K562 (cell line): Measurements from ENCODE around the gene GZMB. TPM values are rescaled to one million over a fixed set of nuclear protein-coding genes. Genes with fewer than 3 reads are reported as not detected.

Source experiments
- ATAC-seq: fragments of 200-7000 bp; cut with Tn5 transposase; 3 replicates; pipeline ENCODE4 v1.9.1; 2020; ENCODE audit warnings: moderate library complexity
- BruUV-seq: library from RNA; stranded (reverse); fragments of 400-500 nt; replicated peaks from 2 replicates; lab custom pipeline; 2021; lab: Mats Ljungman, UMichigan
- CTCF ChIA-PET: fragments of 300-600 bp; formaldehyde crosslinking; extraction: SDS; loops from one replicate; lab custom pipeline; 2021; ENCODE audit warnings: low intra/inter-chr PET ratio; lab: Yijun Ruan, JAX
- POLR2A ChIA-PET: fragments of 300-600, 350-650 bp; sonication (Branson Sonifier 250); formaldehyde crosslinking; extraction: SDS; loops from one replicate; lab custom pipeline; 2021; ENCODE audit warnings: antibody characterized with exemption, inconsistent platforms; lab: Yijun Ruan, JAX
- DNase-seq, 4 experiments: peaks; one replicate each; pipeline versions ENCODE4 v3.0.0 to v3.0.0-alpha.2; 2011 to 2018; ENCODE audit warnings: low spot score in 3 of 4, mixed read lengths in 3 of 4; ENCODE audit errors: extremely low read depth in 1 of 4
- FAIRE-seq: peaks from 2 replicates; lab custom pipeline; 2011; peaks lifted over from hg19 to GRCh38; lab: Jason Lieb, UNC
- H2AFZ ChIP-seq: 2 replicates; pipeline ENCODE4 v1.6.0; 2011; ENCODE audit warnings: low read depth, low read length, control low read depth, inconsistent platforms
- H3K27ac ChIP-seq: fragments of 200-600 bp; 3 replicates; pipeline ENCODE4 v1.8.0; 2011; ENCODE audit warnings: low read depth, mild to moderate bottlenecking, control low read depth, inconsistent platforms, low read length, moderate library complexity, mixed read lengths; ENCODE audit errors: extremely low read depth
- H3K27me3 ChIP-seq, 2 experiments: fragments of 300-600 bp in 1 of 2; 2 replicates in 1 of 2; 3 replicates in 1 of 2; pipeline versions ENCODE4 v1.6.0 to v1.8.0; 2011; ENCODE audit warnings: inconsistent platforms in 2 of 2, low read length in 2 of 2, mild to moderate bottlenecking in 1 of 2, mixed read lengths in 1 of 2, moderate library complexity in 1 of 2; ENCODE audit not compliant: control insufficient read depth in 2 of 2, insufficient read depth in 2 of 2
- H3K36me3 ChIP-seq: fragments of 300-600 bp; 3 replicates; pipeline ENCODE4 v1.8.0; 2011; ENCODE audit warnings: mild to moderate bottlenecking, low read length, inconsistent platforms; ENCODE audit not compliant: control insufficient read depth, insufficient read depth
- H3K4me1 ChIP-seq, 2 experiments: fragments of 200-600 bp in 1 of 2; replicated peaks in 1 of 2; 2 replicates in 1 of 2; 3 replicates in 1 of 2; pipeline versions ENCODE4 v1.5.1 to v1.8.0; 2011; ENCODE audit warnings: inconsistent platforms in 2 of 2, low read length in 2 of 2, mild to moderate bottlenecking in 1 of 2, mixed read lengths in 1 of 2, moderate library complexity in 1 of 2; ENCODE audit not compliant: control insufficient read depth in 2 of 2, insufficient read depth in 2 of 2
- H3K4me2 ChIP-seq: 2 replicates; pipeline ENCODE4 v1.6.1; 2011; ENCODE audit warnings: low read length, control low read depth, inconsistent platforms, mixed read lengths; ENCODE audit not compliant: insufficient read depth
- H3K4me3 ChIP-seq: fragments of 200-600 bp; sonication (generic), shearing (Covaris generic); 2 replicates; pipeline ENCODE4 v1.5.1; 2016; ENCODE audit warnings: control low read depth, inconsistent platforms
- H3K79me2 ChIP-seq: fragments of 200-600 bp; 3 replicates; pipeline ENCODE4 v1.8.0; 2011; ENCODE audit warnings: low read length, inconsistent platforms; ENCODE audit not compliant: control insufficient read depth, insufficient read depth
- H3K9ac ChIP-seq, 2 experiments: 2 replicates each; pipeline versions ENCODE4 v1.6.0 to v1.6.1; 2011; ENCODE audit warnings: low read depth in 2 of 2, low read length in 2 of 2, control low read depth in 1 of 2, inconsistent platforms in 1 of 2, mild to moderate bottlenecking in 1 of 2, mixed read lengths in 1 of 2; ENCODE audit not compliant: insufficient read depth in 1 of 2
- H3K9me1 ChIP-seq: one replicate; pipeline ENCODE4 v1.6.0; 2011; ENCODE audit warnings: inconsistent platforms, mild to moderate bottlenecking, low read length, moderate library complexity; ENCODE audit not compliant: control insufficient read depth, insufficient read depth
- H3K9me3 ChIP-seq: replicated peaks from 2 replicates; pipeline ENCODE4 v1.5.1; 2011; ENCODE audit warnings: low read depth, low read length, inconsistent platforms; ENCODE audit not compliant: control insufficient read depth, insufficient read depth
- H4K20me1 ChIP-seq: replicated peaks from 2 replicates; pipeline ENCODE4 v1.6.1; 2011; ENCODE audit warnings: low read length, inconsistent platforms, mixed read lengths; ENCODE audit not compliant: control insufficient read depth, insufficient read depth
- BCLAF1 ChIP-seq, 2 experiments: fragments of 450-650 bp in 1 of 2; IDR thresholded peaks; 2 replicates each; pipeline ENCODE4 v1.6.1; 2011 to 2017; ENCODE audit warnings: low read depth in 2 of 2, antibody characterized with exemption in 1 of 2, borderline replicate concordance in 1 of 2, low read length in 1 of 2, mild to moderate bottlenecking in 1 of 2, mixed read lengths in 1 of 2; ENCODE audit not compliant: control insufficient read depth in 1 of 2
- BHLHE40 ChIP-seq: IDR thresholded peaks from 2 replicates; pipeline ENCODE4 v1.6.1; 2011; ENCODE audit warnings: low read length, improper control_type of control experiment
- CBX3 ChIP-seq, 2 experiments: IDR thresholded peaks; 1 replicate in 1 of 2; 2 replicates in 1 of 2; pipeline ENCODE4 v1.6.1; 2012; ENCODE audit warnings: inconsistent platforms in 2 of 2, low read length in 2 of 2, borderline replicate concordance in 1 of 2, control low read depth in 1 of 2
- CTCF ChIP-seq, 3 experiments: IDR thresholded peaks in 2 of 3; conservative IDR thresholded peaks in 1 of 3; 2 replicates each; pipeline ENCODE4 v1.5.1; 2011 to 2012; ENCODE audit warnings: low read length in 3 of 3, mild to moderate bottlenecking in 3 of 3, control low read depth in 2 of 3, improper control_type of control experiment in 1 of 3, inconsistent platforms in 1 of 3, low read depth in 1 of 3, mixed read lengths in 1 of 3, moderate library complexity in 1 of 3; ENCODE audit not compliant: insufficient read depth in 2 of 3
- FIP1L1 ChIP-seq: fragments of 200-400 bp; formaldehyde crosslinking; IDR thresholded peaks from 2 replicates; pipeline ENCODE4 v1.6.1; 2018; ENCODE audit warnings: mild to moderate bottlenecking, low read depth, low read length; ENCODE audit not compliant: poor library complexity, severe bottlenecking
- HOXB6 ChIP-seq: fragments of 250-450 bp; sonication (Bioruptor Pico); IDR thresholded peaks from 2 replicates; pipeline ENCODE4 v1.5.1; 2022; ENCODE audit warnings: mild to moderate bottlenecking, borderline replicate concordance
- KLF16 ChIP-seq: IDR thresholded peaks from 2 replicates; pipeline ENCODE4 v1.6.1; 2016; ENCODE audit warnings: antibody characterized with exemption
- LEF1 ChIP-seq: fragments of 450-650 bp; IDR thresholded peaks from 2 replicates; pipeline ENCODE4 v1.6.1; 2016; ENCODE audit warnings: mild to moderate bottlenecking
- POU5F1 ChIP-seq: fragments of 150-350 bp; IDR thresholded peaks from 2 replicates; pipeline ENCODE4 v1.6.1; 2014; ENCODE audit warnings: borderline replicate concordance, low read length, low read depth, mild to moderate bottlenecking; ENCODE audit not compliant: partially characterized antibody
- SETDB1 ChIP-seq: IDR thresholded peaks from one replicate; pipeline ENCODE4 v1.6.1; 2012; ENCODE audit warnings: low read length, control low read depth, inconsistent platforms
- ZNF140 ChIP-seq: fragments of 250-450 bp; sonication (Bioruptor Pico); IDR thresholded peaks from 2 replicates; pipeline ENCODE4 v1.8.0; 2021; ENCODE audit warnings: moderate library complexity, mild to moderate bottlenecking, inconsistent platforms
- ZNF699 ChIP-seq: fragments of 250-450 bp; sonication (Bioruptor Pico); IDR thresholded peaks from 2 replicates; pipeline ENCODE4 v1.8.0; 2021; ENCODE audit warnings: mild to moderate bottlenecking, moderate library complexity; ENCODE audit not compliant: insufficient replicate concordance
- ZNF75A ChIP-seq: fragments of 450-650 bp; formaldehyde crosslinking; IDR thresholded peaks from 2 replicates; pipeline ENCODE4 v1.4.0; 2020; ENCODE audit warnings: mild to moderate bottlenecking
- WGBS: fragments of 100-300 bp; shearing (Covaris generic); methylation state at CpG from one replicate; pipeline ENCODE4 v1.1.6; 2016; ENCODE audit warnings: low coverage, mixed read lengths; ENCODE audit not compliant: insufficient coverage; ENCODE audit errors: missing lambda C conversion rate; 5-methylcytosine and 5-hydroxymethylcytosine counted together
- in situ Hi-C: fragments of 300-500 bp; cut with MboI; formaldehyde crosslinking; loops from 4 replicates; pipeline ENCODE4 v1.15.0; 2018; ENCODE audit warnings: inconsistent platforms, mixed read lengths
- intact Hi-C: fragments of 100-400 bp; cut with micrococcal nuclease; formaldehyde crosslinking; loops from 2 replicates; pipeline ENCODE4 v1.14.2; 2022
- polyA plus RNA-seq, 8 experiments: library from polyadenylated mRNA; depleted of rRNA in 4 of 8; stranded (reverse) in 5 of 8; unstranded in 3 of 8; fragments of >200 nt; fragmentation: Nextera tagmentation in 2 of 8; fragmentation: Illumina TruSeq in 1 of 8; extraction: Ambion mirVana in 2 of 8; extraction: Trizol in 1 of 8; gene quantifications; 2 replicates each; pipeline versions ENCODE4 v1.2.1 to v1.2.3, GENCODE V29; 2011 to 2014; ENCODE audit warnings: inconsistent platforms in 1 of 8, missing spikeins in 1 of 8
- total RNA-seq, 7 experiments: library from RNA; depleted of rRNA in 6 of 7; stranded (reverse); fragments of >200 nt in 6 of 7; fragmentation: Illumina TruSeq in 2 of 7; extraction: Trizol in 2 of 7; gene quantifications; 2 replicates each; pipeline versions ENCODE4 v1.2.1 to v1.2.3, GENCODE V29; 2011 to 2021; ENCODE audit warnings: low replicate concordance in 1 of 7

The GZMB gene
- total and polyA plus RNA-seq, 9 of the 15 experiments (the other 6 are each of a cell fraction or from before 2014, with no cell fraction given), result 0.08 to 0.95 (median 0.68) TPM; not detected in 6

GRCh38 chr14:24678801-24679247 is 44.8 kb upstream of the GZMB start:
- BruUV-seq, result no TSS peak
- ChIA-PET CTCF (interaction anchor here (1.0 to 2.2 kb wide), 2 partner anchors 197 to 345 kb away, joined by 4 to 9 read pairs; no protein-coding TSS in a partner anchor), POLR2A (interaction anchor here (0.6 kb wide), 1 partner anchor 287 kb away, joined by 3 read pairs; no protein-coding TSS in a partner anchor)
- peak overlapping the region; percentile 90 for H2AFZ ChIP-seq
- no peaks in the 10 kb centered on the region for H3K36me3 ChIP-seq
- H3K79me2 ChIP-seq, result no peaks in the 10 kb centered on the region
- under 1% methylated on average over 9 of the region's 11 CpGs for WGBS
- H3K9me3 ChIP-seq, result no peaks in the 10 kb centered on the region
- DNase-seq, result peak; percentile 69 to 87 (median 72)
- in situ Hi-C loops, result loop anchor here (25.0 kb wide), 1 partner anchor 342 kb away; the partner anchor contains the start of genes ADCY4 and RIPK3
- peak; percentile 99 for ATAC-seq
- peak overlapping the region in 1 of 2 experiments; percentile 44; a peak in 1 of 4 replicates for H3K9ac ChIP-seq
- no peaks in the 10 kb centered on the region for H3K9me1 ChIP-seq
- no peak overlapping the region for H3K27ac ChIP-seq
- no peaks in the 10 kb centered on the region for H4K20me1 ChIP-seq
- H3K27me3 ChIP-seq, result no peaks in the 10 kb centered on the region
- peak overlapping the region; percentile 29; the same call in 1 of the 2 replicates for H3K4me3 ChIP-seq
- peak overlapping the region; percentile 67 for H3K4me2 ChIP-seq
- intact Hi-C loops, result loop anchor here (1.0 kb wide), 1 partner anchor 198 kb away; no protein-coding TSS in a partner anchor
- FAIRE-seq, result peak; percentile 98
- H3K4me1 ChIP-seq, result no peaks in the 10 kb centered on the region
- TF ChIP-seq BHLHE40, result peak; percentile 18; the same call in 1 of the 2 replicates
- no peak for TF ChIP-seq CBX3 (IDR thresholded peaks at IDR 0.05; ENCODE audit: borderline replicate concordance in 1 of 2, low read length in 2 of 2)
- no peak for TF ChIP-seq POU5F1
- peak; percentile 96 to 100 (median 99) for TF ChIP-seq CTCF (IDR thresholded peaks at IDR 0.05 in 2 of 3, conservative IDR thresholded peaks at IDR 0.05 in 1 of 3; ENCODE audit: insufficient read depth in 2 of 3, low read depth in 1 of 3, low read length in 3 of 3)
- TF ChIP-seq SETDB1, result no peak
- TF ChIP-seq HOXB6 (CRISPR knock-in tag), result no peak
- TF ChIP-seq LEF1, result no peak
- TF ChIP-seq FIP1L1, result no peak
- TF ChIP-seq BCLAF1 (IDR thresholded peaks at IDR 0.05; ENCODE audit: borderline replicate concordance in 1 of 2, control insufficient read depth in 1 of 2, low read depth in 2 of 2, low read length in 1 of 2), result no peak
- no peak for TF ChIP-seq ZNF140 (CRISPR knock-in tag)
- no peak for TF ChIP-seq ZNF699
- TF ChIP-seq ZNF75A (CRISPR knock-in tag), result no peak
- TF ChIP-seq KLF16, result 0 out of 2 replicates have a peak, but pooled peaks have one; percentile 33
